ENCODE data around the gene RAB39A.
A peak's percentile ranks its signal among the peaks of the same experiment; 100 is the strongest.
"Not testable (repeated sequence)": the region's sequence is repeated elsewhere in the genome, so short reads cannot be mapped to it uniquely, and the experiment has no call there.

RAB39A gene, protein sequence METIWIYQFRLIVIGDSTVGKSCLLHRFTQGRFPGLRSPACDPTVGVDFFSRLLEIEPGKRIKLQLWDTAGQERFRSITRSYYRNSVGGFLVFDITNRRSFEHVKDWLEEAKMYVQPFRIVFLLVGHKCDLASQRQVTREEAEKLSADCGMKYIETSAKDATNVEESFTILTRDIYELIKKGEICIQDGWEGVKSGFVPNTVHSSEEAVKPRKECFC
- 0 to 0.24 (median 0) reads per million in 4 donors for total RNA-seq

DNA sequence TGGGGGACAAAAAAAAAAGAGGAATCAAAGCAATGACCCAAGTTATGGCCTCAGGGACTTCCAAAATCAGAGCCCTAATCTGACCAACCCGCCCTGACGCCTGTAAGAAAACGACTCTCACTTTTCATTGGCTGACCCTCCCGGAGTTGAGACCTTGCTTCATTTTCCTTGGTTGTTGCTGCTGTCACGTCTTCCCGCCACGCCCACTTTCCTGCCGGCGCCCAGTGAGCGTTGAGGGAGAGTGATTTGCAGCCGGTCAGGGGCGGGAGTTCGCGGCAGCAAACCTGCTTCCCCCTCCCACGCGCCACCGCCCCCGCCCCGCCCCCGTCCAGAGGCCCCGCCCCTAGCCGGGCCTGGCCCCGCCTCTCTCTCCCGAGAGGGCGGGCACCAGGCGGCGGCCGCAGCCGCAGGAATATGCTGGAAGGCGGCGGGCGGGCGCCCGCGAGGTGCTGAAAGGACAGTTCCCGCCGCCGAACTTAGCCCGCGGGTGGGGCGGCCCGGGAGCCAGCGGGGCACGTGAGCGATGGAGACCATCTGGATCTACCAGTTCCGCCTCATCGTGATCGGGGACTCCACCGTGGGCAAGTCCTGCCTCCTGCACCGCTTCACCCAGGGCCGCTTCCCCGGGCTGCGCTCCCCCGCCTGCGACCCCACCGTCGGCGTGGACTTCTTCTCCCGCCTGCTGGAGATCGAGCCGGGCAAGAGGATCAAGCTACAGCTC is at the start of gene RAB39A:
TSS of gene RAB39A (plus strand) at position 403 of the 721 bp plus-strand sequence. CDS start at position 524, 121 bp downstream.
- peak; percentile 29 to 87 (median 42) for DNase-seq

DNA sequence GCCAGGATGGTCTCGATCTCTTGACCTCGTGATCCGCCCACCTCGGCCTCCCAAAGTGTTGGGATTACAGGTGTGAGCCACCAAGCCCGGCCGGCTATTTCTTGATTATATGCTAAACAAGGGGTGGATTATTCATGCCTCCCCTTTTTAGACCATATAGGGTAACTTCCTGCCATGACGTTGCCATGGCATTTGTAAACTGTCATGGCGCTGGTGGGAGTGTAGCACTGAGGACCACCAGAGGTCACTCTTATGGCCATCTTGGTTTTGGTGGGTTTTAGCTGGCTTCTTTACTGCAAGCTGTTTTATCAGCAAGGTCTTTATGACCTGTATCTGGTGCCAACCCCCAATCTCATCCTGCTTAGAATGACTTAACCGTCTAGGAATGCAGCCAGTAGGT is 46.8 kb upstream of the RAB39A start:
- DNase-seq, result not testable (repeated sequence)

DNA sequence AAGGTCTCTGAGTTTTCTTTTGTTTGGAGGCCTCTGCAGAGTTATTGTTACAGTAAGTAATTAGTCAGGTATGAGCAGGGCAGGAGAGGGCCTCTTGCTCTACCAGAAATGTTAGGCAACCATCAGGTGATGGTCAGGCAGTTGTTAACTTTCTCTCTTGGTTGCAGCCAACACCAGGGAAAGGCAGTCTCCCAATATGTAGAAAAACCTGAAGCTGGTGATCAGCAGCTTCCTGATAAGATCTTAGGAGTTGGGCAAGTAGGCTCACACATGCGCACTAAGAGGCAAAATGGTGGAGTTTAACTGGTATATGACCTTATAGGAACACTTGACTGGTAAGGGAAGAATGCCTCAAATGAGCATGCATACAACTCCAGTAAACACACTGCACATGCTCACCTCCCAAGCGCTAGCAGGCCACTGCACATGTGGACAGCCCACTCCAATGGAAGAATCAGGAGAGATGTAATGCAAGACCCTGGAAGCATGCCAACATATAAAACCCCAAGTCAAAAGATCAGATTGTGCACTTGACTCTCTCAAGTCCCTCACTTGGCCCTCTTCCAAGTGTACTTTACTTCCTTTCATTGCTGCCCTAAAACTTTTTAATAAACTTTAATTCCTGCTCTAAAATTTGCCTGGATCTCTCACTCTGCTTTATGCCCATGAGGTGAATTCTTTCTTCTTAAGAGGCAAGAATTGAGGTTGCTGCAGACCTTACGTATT is 46.0 kb upstream of the RAB39A start:
- no peak for DNase-seq

DNA sequence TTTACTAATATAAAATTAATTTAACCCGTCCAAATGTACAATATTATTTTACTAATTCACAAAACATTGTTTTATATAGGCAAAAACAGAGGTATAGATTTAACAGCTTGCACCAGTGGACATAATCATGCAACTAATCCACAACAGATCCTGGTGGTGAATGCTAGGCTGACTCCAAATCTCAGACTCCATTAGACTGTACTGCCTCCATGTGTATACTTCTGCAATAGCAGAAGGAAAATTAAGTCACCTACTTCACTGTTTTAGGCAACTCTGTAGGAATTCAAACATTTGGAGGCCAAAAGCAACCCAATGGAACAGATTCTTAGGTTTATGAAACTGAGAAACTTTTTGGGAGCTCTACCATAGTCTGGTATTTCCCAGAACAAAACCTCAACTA is 30.0 kb upstream of the RAB39A start:
- DNase-seq, result peak in 1 of 5 donors; percentile 21

DNA sequence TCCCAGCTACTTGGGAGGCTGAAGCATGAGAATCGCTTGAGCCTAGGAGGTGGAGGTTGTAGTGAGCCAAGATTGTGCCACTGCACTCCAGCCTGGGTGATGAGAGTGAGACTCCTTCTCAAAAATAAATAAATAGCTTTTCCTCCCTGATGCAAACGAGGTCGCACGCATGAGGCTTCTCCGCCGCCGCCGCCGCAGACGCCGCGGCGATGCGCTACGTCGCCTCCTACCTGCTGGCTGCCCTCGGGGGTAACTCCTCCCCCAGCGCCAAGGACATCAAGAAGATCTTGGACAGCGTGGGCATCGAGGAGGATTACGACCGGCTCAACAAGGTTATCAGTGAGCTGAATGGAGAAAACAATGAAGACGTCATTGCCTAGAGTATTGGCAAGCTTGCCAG is 20.0 kb upstream of the RAB39A start:
- no peak for DNase-seq

DNA sequence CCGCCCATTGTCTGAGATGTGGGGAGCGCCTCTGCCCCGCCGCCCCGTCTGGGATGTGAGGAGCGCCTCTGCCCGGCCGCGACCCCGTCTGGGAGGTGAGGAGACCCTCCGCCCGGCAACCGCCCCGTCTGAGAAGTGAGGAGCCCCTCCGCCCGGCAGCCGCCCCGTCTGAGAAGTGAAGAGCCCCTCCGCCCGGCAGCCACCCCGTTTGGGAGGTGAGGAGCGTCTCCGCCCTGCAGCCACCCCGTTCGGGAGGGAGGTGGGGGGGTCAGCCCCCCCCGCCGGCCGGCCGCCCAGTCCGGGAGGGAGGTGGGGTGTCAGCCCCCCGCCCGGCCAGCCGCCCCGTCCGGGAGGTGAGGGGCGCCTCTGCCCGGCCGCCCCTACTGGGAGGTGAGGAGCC is 15.8 kb upstream of the RAB39A start:
- not testable (repeated sequence) for DNase-seq

DNA sequence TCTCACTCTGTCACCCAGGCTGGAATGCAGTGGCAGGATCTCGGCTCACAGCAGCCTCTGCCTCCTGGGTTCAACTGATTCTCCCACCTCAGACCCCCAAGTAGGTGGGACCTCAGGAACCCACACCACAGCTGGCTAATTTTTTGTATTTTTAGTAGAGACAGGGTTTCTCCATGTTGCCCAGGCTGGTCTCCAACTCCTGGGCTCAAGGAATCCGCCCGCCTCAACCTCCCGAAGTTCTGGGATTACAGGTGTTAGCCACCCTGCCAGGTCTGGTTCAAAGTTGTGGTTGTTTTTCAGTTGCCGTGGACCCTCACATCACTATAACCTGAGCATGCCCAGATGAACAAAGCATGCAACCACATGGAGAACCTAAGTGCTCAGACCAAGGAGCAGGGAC is 13.0 kb upstream of the RAB39A start:
- DNase-seq, result no peak

DNA sequence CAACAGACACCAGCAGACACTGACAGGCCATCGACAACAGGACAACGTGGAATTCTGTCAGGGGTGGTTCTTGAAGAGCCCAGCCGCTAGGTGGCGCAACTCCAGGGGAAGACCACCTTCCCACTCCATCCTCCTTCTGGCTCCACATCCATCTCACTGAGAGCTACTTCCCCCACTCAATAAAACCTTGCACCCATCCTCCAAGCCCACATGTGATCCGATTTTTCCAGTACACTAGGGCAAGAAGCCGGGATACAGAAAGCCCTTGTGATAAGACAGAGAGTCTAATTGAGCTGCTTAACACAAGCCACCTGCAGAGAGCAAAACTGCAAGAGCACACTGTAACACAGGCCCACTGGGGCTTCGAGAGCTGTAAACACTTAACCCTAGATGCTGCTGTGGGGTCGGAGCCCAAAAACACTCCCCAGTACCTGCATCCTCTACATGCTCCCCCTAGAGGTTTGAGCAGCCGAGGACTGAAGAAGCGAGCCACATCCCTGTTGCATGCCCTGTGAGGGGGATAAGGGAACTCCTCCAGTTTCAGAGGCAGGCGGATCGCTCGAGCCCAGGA is 11.5 kb upstream of the RAB39A start:
- DNase-seq, result peak in 3 of 5 donors; percentile 5 to 24 (median 21)

DNA sequence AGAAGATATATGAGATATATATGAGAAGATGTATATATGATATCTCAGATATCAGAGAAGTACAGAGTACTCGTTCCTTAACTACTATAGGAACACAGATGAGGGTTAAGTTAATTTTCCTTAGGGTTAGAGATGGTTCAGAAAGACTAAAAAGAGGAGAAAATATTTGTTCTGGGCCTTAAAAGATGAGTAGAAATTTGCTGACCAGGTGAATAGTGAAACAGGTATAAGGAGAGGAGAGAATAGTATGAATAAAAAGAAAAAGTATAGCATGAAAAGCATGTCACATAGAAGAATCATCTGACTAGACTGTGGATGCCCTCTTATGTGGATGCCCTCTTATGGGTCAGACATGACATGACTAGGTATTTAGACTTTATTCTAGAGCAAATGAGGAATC is 6.3 kb upstream of the RAB39A start:
- no peak for DNase-seq

DNA sequence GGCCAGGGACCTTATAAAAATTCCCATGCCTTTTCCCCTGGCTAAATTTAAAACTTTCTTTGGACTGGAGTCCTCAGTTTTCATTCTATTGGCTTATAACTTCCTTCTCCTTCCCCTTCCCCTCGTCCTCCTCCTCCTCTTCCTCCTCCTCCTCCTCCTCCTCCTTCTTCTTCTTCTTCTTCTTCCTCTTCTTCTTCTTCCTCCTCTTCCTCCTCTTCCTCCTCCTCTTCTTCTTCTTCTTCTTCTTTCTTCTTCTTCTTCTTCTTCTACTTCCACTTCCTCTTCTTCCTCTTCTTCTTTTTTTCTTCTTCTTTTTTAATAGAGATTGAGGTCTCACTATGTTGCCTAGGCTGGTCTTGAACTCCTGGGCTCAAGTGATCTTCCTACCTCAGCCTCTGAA is 4.7 kb upstream of the RAB39A start:
- DNase-seq, result not testable (repeated sequence)

DNA sequence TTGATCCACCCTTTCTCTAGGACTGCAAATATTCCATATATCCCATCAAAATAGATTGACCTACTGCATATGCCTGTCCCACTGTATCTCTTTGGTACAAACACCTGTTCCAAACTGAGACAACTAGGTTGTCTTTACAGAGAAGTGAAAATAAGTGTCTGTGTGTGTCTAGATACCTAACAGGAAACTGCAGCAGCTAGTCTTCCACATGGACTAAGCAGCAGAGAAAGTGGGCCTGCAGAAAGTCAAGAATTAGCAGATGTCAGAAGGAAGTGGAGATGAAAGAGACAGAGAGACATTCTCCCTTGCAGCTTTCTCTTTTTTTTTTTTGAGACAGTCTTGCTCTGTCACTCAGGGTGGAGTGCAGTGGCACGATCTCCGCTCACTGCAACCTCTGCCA is 3.9 kb upstream of the RAB39A start:
- DNase-seq, result no peak

DNA sequence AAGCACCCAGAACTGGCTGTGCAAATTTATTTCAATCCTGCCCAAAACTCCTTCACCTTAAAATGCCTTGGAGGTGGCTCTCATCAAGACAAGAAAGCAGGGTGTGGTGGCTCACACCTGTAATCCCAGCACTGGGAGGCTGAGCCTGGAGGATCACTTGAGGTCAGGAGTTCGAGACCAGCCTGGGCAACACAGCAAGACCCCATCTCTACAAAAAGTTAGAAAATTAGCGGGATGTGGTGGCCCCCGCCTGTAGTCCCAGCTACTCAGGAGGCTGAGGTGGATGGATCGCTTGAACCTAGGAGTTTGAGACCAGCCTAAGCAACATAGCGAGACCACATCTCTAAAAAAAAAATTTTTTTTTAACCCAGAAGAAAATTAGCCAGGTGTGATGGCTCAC is 689 bp upstream of the RAB39A start:
- DNase-seq, result no peak

DNA sequence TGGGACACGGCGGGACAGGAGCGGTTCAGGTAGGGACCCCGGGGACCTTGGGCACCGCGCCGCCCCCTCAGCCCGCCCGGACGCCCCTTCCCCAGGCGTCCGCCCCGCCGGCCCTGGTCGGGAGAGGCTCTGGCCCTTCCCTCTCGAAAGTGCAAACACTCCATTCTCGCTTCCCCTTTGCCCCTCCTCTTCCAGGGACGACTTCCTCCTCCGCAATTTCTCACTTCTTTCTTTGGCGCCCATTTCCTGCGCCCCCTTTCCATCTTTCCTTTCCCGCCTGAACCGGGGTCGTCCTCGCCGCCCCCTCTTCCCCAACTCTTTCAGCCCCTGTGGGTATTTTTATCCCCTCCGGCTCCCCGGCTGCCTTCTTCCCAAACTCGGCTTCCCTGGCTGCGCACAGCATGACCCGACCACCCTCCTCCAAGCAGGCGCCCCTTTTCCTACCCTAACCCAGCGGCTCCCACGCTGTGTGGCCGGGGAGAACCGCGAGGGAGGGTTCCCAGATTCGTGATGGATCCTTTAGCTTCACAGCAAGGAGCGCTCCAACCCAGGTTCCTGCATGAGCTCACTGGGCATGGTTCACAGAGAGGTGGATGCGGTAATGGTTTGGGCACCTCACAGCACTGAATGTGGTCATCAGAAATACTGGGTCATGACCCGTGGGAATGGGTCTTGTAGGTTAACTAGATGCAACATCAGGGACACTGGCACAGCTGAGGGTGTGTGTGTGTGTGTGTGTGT is 689 bp downstream of the RAB39A start:
- DNase-seq, result no peak

DNA sequence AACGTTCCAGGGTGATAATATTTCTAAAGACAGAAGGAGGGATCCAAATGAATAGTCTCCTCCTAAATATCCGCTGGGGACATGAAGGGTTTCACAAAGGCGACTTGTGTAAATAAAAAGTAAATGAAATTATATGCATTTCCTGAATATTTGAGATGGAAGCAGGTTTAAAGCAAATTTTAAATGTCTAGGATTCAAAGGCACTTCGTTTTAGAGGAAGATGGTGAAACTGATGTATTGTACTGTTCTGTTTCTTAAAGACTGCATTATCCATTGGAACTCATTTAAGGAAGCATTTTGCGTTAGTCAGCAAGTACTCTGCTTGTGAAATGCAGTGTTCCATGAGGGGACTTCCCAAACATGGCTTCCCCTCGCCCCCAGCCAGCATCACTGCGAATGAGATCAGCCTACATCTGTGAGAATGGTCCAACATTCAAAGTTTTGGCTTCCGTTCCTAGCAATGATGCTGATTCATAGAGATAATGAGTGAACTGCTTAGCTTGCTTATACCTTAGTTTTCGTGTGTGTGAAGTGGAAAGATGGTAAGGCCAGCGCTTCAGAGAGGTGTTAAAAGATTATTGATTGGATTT is 1.5 kb downstream of the RAB39A start:
- DNase-seq, result no peak

DNA sequence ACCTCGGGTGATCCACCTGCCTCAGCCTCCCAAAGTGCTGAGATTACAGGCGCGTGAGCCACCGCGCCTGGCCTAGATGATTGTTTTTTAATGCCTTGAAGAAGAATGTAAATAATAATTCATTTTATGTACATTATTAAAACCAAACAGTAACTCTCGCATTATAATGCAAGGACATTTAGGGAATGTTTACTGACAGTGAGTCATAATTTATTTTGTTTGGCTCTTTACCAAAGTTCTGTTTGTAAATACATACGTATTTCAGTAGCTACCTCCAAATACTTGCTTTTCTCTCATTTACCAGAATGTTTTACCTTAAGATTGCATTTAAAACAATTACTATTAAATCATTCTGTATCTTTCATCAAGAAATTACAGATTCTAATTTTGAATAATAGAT is 3.0 kb downstream of the RAB39A start:
- DNase-seq, result no peak

DNA sequence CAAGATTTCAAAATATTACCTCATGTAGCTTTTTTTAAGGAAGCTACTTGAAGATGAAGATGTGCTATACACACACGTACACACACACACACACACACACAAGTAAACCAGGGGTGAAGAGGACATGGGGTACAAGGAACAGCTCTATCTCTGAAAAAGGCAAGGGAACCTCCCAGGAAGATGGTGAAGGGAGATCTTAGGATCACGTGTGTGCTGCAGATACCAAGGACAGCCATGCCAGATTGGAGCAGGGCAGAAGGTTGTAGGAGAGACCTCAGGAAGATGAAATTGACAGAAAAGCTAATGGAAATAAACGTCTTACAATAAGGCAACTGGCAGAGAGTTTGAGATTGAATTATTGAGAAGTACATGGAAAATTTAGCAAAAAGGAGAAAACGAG is 19.7 kb downstream of the RAB39A start:
- DNase-seq, result no peak

DNA sequence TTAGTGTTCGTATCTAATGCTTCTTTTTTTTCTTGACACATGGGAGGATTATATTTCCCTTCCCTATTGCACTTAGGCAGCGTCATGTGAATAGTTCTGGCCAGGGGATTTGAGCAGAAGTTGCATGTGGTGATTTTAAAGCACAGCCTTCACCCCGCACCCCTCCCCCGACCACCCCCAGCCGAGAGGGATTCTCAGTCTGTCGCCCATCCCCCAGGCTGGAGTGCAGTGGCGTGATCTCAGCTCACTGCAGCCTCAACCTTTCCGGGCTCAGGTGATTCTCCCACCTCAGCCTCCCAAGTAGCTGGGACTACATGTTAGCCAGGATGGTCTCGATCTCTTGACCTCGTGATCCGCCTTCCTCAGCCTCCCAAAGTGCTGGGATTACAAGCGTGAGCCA is 20.1 kb downstream of the RAB39A start:
- not testable (repeated sequence) for DNase-seq

DNA sequence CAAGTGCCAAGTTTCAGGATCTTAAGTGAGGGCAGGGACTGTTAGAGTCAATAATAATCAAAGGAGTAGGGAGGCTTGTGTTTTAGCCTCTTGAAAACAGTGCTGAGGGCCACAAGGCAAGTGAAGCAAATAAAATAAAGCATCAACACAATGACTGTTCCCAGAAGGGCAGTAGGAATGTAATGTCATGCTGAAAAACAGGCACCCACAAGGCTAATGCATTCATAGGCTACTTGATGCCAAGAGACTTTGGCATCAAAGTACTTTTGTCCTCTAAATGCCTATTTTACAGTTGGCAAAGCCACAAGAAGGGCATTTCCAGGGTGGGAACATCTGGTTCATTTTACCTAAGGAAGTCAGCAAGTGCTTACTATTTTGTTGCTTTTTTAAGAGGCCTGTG is 22.9 kb downstream of the RAB39A start:
- DNase-seq, result no peak

DNA sequence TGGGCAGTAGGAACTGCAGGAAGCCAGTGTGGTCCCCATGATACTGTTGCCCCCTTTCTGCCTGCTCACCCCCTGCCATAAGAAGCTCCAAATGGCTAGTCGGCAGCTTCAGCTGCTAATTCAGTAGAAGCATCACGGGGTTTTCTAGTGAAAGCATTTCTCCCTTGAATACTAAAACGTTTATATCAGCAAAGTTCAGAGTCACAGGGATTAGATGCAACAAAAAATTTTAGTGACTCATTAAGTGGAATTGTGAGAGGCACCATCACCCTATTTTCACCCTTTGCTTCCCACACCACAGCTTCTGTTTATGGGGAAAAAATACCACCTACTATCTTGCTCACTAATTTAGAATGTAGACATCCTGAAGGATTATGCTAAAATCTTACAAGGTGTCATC is 25.2 kb downstream of the RAB39A start:
- no peak for DNase-seq

DNA sequence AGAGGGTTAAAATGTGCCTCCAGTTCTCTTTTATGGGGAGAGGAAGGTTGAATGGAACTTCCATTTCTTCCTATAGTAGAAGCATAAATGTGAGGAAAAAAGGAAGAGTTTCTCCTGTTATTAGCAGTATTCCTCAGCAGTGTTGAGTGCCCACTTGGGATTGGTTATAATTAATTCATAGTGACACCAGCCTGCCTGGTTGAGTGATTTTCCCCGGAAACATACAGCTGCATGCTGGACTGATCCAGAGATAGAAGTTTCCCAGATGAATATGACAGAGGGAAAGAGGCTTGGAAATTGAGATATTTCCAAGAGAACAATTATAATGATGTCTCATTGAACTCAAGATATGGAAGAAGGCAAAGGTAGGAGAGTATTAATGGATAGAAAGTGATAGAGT is 28.3 kb downstream of the RAB39A start:
- no peak for DNase-seq

DNA sequence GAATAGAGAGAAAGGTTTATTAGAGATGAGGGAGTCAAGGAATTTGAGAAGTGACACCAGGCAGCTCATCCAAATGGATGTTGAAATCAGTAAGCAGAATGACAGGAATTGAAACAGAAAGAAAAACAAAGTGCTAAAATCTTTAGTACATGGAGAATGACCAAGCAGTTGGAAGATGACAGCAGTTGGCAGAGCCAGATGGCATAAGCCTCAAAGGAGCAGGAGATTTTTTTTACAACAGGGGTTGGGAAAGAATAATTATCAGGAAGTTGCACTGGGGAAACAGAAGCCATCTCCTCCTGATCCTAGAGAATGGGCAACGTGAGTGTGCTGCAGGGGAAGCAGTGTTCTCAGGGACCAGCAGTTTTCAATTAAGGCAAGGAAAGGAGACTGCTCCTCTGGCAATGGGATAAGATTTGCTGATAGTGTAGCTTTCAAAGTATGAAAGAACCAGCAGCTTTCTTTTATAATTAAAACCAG is 28.9 kb downstream of the RAB39A start:
- DNase-seq, result no peak

DNA sequence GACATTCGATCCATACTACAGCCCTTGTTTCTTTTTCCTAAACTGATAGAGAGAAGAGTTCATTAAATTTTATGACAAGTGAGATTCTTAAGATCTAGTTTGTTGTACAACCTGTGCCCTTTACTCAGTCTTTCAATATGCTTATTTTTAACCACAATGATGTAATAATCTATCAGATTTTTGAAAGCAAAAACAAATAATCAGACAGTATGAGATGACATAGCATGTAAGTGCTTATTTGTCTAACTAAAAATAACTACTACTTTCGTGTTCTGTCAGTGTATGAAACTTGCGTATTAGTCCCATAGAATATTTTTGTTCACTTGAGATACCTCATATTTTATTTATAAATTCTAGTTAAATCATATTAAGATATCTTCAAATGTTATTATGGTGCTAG is 33.2 kb downstream of the RAB39A start:
- no peak for DNase-seq

Data from T-helper 1 cell (primary cell).